Erythroblast (primary cell): ENCODE data around the gene RIPK3.

Experiments used
- GATA1 ChIP-seq: IDR thresholded peaks from 2 replicates; pipeline ENCODE4 v1.6.1; 2011; ENCODE audit warnings: low read depth, mild to moderate bottlenecking, control low read depth, low read length, moderate library complexity
- POLR2A ChIP-seq: IDR thresholded peaks from 2 replicates; pipeline ENCODE4 v1.6.1; 2011; ENCODE audit warnings: mild to moderate bottlenecking, low read length

- TF ChIP-seq POLR2A (no peak), GATA1 (no peak)
Measured at GRCh38 chr14:24289649-24290280, 50.0 kb downstream of the RIPK3 start.
